ENCODE data around the gene RAD51B.

The RAD51B gene

GRCh38 chr14:68511129-68512047 lies 691.8 kb downstream of the RAD51B start:
- H3K36me3 ChIP-seq (ENCODE audit: control insufficient read depth in 2 of 2, insufficient read depth in 1 of 2, low read length in 2 of 2): no peaks in the 10 kb centered on the region
- H3K4me1 ChIP-seq (ENCODE audit: control insufficient read depth, insufficient read depth, low read length): no peaks in the 10 kb centered on the region
- CTCF ChIA-PET: interaction anchor here (0.7 kb wide), 1 partner anchor 15 kb away, joined by 3 read pairs; no protein-coding TSS in a partner anchor
- H3K27ac ChIP-seq (ENCODE audit: extremely low read depth, low read depth, low read length): no peak overlapping the region
- TF ChIP-seq TRIM28 (IDR thresholded peaks at IDR 0.05; ENCODE audit: borderline replicate concordance, low read length) (no peak), ZNF19 (tag by site-specific recombination; IDR thresholded peaks at IDR 0.05; ENCODE audit: low read depth) (no peak), ZNF16 (tag by site-specific recombination; IDR thresholded peaks at IDR 0.05; ENCODE audit: low read depth) (no peak), ZNF433 (tag by site-specific recombination; IDR thresholded peaks at IDR 0.05; ENCODE audit: low read depth) (no peak), ZNF214 (tag by site-specific recombination; IDR thresholded peaks at IDR 0.05; ENCODE audit: borderline replicate concordance) (no peak), ZNF549 (tag by site-specific recombination; IDR thresholded peaks at IDR 0.05) (no peak), ZNF501 (tag by site-specific recombination; IDR thresholded peaks at IDR 0.05) (no peak)
- TF ChIP-seq, protein P1, sequence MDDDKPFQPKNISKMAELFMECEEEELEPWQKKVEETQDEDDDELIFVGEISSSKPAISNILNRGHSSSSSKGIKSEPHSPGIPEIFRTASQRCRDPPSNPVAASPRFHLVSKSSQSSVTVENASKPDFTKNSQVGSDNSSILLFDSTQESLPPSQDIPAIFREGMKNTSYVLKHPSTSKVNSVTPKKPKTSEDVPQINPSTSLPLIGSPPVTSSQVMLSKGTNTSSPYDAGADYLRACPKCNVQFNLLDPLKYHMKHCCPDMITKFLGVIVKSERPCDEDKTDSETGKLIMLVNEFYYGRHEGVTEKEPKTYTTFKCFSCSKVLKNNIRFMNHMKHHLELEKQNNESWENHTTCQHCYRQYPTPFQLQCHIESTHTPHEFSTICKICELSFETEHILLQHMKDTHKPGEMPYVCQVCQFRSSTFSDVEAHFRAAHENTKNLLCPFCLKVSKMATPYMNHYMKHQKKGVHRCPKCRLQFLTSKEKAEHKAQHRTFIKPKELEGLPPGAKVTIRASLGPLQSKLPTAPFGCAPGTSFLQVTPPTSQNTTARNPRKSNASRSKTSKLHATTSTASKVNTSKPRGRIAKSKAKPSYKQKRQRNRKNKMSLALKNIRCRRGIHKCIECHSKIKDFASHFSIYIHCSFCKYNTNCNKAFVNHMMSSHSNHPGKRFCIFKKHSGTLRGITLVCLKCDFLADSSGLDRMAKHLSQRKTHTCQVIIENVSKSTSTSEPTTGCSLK (tag by site-specific recombination; IDR thresholded peaks at IDR 0.05): no peak
- TF ChIP-seq, protein P2, sequence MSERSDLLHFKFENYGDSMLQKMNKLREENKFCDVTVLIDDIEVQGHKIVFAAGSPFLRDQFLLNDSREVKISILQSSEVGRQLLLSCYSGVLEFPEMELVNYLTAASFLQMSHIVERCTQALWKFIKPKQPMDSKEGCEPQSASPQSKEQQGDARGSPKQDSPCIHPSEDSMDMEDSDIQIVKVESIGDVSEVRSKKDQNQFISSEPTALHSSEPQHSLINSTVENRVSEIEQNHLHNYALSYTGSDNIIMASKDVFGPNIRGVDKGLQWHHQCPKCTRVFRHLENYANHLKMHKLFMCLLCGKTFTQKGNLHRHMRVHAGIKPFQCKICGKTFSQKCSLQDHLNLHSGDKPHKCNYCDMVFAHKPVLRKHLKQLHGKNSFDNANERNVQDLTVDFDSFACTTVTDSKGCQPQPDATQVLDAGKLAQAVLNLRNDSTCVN (tag by site-specific recombination; optimal IDR thresholded peaks at IDR 0.05): no peak
- H3K9me3 ChIP-seq (ENCODE audit: control insufficient read depth, insufficient read depth, low read depth, low read length): no peaks in the 10 kb centered on the region
- POLR2A ChIA-PET: no interaction called here
- H3K4me3 ChIP-seq (ENCODE audit: low read depth, low read length): no peak overlapping the region

- H3K36me3 ChIP-seq (ENCODE audit: control insufficient read depth in 2 of 2, insufficient read depth in 1 of 2, low read length in 2 of 2): no peaks in the 10 kb centered on the region
- H3K27ac ChIP-seq (ENCODE audit: extremely low read depth, low read depth, low read length): no peak overlapping the region
- ChIA-PET CTCF (interaction anchor here (0.7 kb wide), 1 partner anchor 15 kb away, joined by 3 read pairs; no protein-coding TSS in a partner anchor), POLR2A (no interaction called here)
- TF ChIP-seq ZNF394 (tag by site-specific recombination; IDR thresholded peaks at IDR 0.05; ENCODE audit: borderline replicate concordance): no peak
- TF ChIP-seq ZNF776 (tag by site-specific recombination; IDR thresholded peaks at IDR 0.05; ENCODE audit: borderline replicate concordance): no peak
- TF ChIP-seq ZNF830 (tag by site-specific recombination; IDR thresholded peaks at IDR 0.05; ENCODE audit: low read depth): no peak
- TF ChIP-seq, protein P2 (tag by site-specific recombination; optimal IDR thresholded peaks at IDR 0.05): no peak
- TF ChIP-seq ZNF423 (tag by site-specific recombination; IDR thresholded peaks at IDR 0.05): no peak
- no peak for TF ChIP-seq MYNN (tag by site-specific recombination; IDR thresholded peaks at IDR 0.05; ENCODE audit: borderline replicate concordance)
- TF ChIP-seq ZNF239 (tag by site-specific recombination; IDR thresholded peaks at IDR 0.05): no peak
- H3K9me3 ChIP-seq (ENCODE audit: control insufficient read depth, insufficient read depth, low read depth, low read length): no peaks in the 10 kb centered on the region
- H3K4me1 ChIP-seq (ENCODE audit: control insufficient read depth, insufficient read depth, low read length): no peaks in the 10 kb centered on the region
- H3K4me3 ChIP-seq (ENCODE audit: low read depth, low read length): no peak overlapping the region
These were observed 692.5 kb downstream of the RAD51B start for GRCh38 chr14:68512088-68512487.

- CTCF ChIA-PET: no interaction called here
- no peak overlapping the region for H3K27ac ChIP-seq (ENCODE audit: extremely low read depth, low read depth, low read length)
- no peak overlapping the region for H3K4me3 ChIP-seq (ENCODE audit: low read depth, low read length)
- no peaks in the 10 kb centered on the region for H3K9me3 ChIP-seq (ENCODE audit: control insufficient read depth, insufficient read depth, low read depth, low read length)
- no peaks in the 10 kb centered on the region for H3K36me3 ChIP-seq (ENCODE audit: control insufficient read depth in 2 of 2, insufficient read depth in 1 of 2, low read length in 2 of 2)
- H3K4me1 ChIP-seq (ENCODE audit: control insufficient read depth, insufficient read depth, low read length): no peaks in the 10 kb centered on the region
- POLR2A ChIA-PET: no interaction called here
- TF ChIP-seq ZBTB8A (tag by site-specific recombination; IDR thresholded peaks at IDR 0.05): no peak
- no peak for TF ChIP-seq ZNF777 (tag by site-specific recombination; IDR thresholded peaks at IDR 0.05; ENCODE audit: borderline replicate concordance)
- TF ChIP-seq KLF10 (tag by site-specific recombination; IDR thresholded peaks at IDR 0.05): no peak
- TF ChIP-seq ZNF354C (tag by site-specific recombination; IDR thresholded peaks at IDR 0.05; ENCODE audit: borderline replicate concordance, low read depth): no peak
- no peak for TF ChIP-seq REPIN1 (tag by site-specific recombination; IDR thresholded peaks at IDR 0.05; ENCODE audit: low read depth)
- TF ChIP-seq ZBTB10 (tag by site-specific recombination; IDR thresholded peaks at IDR 0.05): no peak
- no peak for TF ChIP-seq YY2 (tag by site-specific recombination; IDR thresholded peaks at IDR 0.05)
These were observed 693.6 kb downstream of the RAD51B start for GRCh38 chr14:68513137-68513536.

All from HEK293 (cell line).